Suppressor macrophage treated with lipopolysaccharide for 4 hours (primary cell): ENCODE measurements around the gene C11orf42.
"Not testable (repeated sequence)": the region's sequence is repeated elsewhere in the genome, so short reads cannot be mapped to it uniquely, and the experiment has no call there.

ENCODE experiments used
- DNase-seq: peaks from one replicate; pipeline ENCODE4 v3.0.0-alpha.2; 2020

The C11orf42 gene

DNA sequence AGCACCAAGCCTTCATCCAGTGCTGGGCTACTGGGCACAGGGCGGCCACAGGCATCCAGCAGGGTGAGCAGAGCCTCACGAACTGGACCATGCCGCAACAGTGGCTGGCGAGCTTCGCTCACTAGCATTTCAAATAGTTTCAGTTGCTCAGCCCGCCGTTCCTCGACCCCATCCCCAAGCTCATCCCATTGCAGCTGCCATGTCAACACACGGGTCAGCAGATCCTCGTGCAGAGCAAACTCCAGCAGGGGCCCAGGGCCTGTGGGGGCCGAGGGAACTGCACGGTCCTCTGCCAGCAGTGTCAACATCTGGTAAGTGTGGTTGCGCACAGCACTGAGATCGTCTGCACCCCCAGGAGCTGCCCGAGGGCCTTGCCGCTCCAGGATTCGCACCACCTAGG lies 18.5 kb downstream of the C11orf42 start:
- DNase-seq, result no peak

DNA sequence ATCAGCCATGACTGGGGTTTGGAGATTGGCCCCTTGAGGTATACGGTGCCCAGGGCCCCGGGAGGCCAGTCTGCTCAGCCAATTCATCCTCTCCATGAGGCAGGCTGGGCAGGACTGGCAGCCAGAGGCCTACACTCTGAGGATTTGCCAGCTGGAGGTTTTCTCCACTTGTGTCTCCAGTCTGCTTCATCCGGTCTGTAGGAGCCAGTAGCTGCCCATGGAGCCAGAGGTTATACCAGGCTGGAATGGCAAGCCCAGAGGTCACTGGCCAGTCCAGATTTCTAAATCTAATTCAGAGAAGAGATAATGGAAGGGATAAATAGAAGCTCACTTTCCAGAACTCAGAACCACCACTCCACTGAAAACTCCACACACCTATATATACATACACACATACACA lies 19.1 kb downstream of the C11orf42 start:
- no peak for DNase-seq

DNA sequence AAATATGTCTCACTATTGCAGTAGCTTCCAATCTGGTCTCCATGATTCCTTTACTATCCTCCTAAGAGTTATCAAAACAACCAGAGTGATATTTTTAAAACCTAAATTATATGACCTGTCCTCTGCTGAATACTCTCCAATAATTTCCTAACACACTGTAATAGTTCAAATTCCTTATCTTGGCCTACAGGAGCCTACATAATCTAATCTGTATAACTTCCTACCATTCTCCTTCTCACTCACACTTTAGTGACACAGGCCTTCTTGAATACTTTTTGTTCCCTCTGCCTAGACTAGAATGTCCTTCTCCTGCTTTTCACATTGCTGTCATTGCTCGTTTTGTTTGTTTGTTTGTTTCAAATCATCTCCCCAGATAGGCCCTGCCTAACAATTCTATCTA lies 19.7 kb downstream of the C11orf42 start:
- DNase-seq, result no peak

DNA sequence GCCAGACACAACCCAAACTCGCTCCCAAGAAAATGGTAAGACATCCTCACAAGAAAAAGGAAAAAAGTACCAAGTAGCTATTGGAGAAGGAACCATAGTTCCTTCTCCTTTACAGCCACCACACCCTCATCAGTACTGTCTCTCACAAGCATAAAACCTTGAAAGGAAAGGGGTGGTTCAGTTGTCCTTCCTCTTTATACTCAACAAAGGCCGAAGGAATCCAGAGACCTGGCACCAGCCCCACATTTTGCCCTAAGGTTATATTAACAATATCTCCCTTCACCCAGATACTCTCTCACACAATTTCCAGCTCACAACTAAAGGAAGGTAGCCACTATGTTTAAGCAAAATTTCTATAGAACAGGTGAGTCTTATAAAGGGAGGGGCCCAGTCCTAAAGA lies 20.5 kb downstream of the C11orf42 start:
- peak; percentile 37 for DNase-seq

DNA sequence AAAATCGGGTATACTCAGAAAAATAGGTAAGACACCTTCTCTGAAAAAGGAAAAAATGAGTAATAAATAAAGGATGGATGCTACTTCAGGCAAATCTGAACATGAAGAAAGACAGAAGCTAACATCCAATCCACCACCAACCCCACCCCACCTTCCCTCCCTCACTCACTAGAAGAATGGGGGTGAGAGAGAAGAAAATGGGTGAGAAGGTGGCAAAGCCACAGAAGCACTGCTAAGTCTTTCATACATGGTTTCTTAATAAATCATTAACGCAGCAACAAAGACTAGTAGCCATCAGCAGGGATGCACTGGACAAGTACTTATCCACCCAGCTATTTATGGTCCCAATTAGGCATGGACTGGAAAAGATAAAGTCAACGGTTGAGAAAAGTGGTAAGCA lies 23.2 kb downstream of the C11orf42 start:
- DNase-seq, result no peak

DNA sequence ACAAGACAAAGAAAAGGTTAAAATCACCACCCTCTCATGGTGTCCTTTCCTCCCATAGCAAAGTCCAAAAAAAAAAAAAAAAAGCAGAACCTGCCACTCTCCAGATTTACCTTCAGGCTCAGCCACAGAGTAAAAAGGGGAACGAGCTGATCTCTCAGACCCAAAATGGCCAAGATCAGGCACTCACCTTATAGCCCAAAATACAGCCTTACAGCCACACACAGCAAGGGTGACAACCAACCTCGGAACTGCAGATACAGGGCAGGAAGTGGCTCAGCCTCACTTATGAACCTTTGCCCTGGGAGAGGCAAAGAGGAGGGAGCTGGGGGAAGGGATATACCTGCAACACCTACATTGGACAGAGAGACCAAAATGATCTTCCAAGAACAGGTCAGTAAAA lies 24.6 kb downstream of the C11orf42 start:
- DNase-seq, result no peak

DNA sequence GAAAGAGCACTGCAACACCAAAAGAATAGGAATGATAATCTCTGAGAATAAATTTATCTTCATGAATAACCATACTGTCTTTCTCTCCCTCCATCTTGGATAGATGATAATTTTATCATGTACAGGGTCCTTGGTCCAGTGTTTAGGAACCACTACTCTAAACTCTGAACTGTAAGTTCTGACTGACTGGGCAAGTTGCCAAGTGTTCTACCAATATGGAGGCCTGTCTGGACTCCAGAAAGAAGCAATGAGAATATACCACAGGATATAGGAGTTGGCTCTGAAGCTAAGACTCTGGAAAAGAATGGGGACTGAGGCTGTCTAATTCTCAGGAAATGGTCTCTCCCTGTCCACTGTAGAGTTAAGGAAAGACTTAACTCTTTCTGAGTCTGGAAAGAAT lies 27.5 kb downstream of the C11orf42 start:
- peak; percentile 8 for DNase-seq

DNA sequence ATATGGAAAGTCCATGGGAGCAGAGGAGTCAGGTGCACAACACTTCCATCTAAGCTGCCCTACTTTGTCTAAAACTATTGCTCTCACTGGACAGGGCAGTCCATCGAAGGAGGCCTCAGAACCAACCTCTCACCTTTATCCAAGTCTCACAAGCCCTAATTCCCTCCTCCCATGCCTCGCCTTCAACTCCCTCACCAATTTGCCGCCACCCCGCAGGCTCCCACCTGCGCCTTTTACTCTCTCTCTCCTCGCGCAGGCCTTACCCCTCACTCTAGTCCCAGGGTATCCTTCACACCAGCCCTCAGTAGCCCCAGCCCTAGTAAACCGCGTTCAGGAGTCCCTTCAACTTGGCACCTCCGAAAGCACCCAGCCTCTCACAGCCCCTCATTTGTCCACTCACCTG lies 28.6 kb downstream of the C11orf42 start:
- DNase-seq, result no peak

DNA sequence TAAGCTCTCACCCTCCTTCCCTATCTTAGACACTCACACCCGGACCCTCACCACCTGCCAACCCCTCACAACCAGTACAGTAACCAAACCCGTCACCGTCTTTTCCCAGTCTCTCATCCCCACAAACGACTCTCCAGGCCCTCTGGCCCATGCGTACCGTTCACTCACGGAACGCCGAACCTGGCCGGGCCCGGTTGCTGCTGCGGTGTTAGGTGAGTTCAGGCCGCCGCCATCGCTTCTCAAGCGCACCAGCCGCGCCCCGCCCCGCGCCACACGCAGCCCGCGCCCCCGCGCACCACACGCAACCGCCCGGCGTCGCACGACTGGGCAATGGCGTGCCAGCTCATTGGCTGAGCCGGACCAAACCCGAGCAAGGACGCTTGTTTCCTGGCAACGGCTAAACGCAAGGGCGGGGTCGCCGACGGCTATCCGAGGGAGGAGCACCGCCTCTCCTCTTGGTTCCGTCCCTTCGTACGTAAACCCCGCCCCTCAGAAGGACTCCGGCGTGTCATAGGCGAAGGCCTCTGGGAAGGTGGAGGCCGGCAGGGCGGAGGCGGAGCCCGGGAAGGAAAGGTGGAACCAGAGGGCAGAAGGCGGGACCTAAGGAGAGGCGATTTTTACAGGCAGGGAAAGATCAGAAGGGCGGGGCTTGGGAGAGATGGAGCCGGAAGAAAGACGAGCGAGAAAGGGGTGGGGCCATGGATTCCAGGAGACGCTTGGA lies 29.2 kb downstream of the C11orf42 start, which contains the start of gene FHIP1B:
Gene FHIP1B (minus strand): TSS at position 250 of the 721 bp plus-strand sequence. CDS start 10,120 bp downstream, outside the sequence.
- peak; percentile 100 for DNase-seq

DNA sequence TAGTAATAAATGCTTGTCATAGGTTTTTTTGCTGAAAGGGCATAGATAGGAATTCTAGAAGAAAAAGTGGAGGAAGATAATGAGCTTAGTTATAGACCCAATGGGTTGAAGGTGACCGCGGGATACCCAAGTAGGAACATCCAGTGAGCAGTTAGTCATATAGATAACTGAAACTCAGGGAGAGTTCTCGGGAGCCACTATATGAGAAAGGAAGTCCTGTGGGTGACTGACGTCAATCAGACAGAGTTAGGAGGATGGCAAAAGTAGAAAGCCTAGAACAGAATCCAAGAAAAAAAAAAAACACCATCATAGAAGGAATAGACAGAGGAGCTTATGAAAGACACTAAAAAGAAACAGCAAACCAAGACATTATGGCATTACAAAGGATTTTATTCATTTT lies 31.9 kb downstream of the C11orf42 start:
- DNase-seq, result peak; percentile 85

DNA sequence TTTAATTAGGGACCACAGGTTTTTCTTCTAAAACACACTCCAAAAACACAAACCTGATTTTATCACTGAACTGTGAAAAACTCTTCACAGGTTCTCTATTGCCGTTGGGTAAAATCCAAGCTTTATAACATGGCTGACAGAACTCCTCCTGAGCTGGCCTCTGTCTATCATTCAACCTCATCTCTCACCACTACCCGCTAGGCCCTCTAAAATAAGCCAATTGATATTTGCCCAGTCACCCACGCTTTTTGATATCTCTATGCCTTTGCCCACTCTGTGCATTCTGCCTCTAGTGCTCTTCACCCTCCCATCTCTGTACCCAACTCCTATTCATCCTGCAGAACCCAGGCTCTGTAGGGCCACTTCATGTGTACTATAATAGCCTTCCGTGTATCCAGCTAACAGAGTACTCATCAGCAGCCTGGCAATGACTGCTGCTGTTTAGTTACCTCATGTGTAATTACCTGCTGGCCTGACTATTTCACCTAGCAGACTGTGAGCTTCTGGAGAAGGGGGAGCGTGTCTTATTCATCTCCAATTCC lies 32.5 kb downstream of the C11orf42 start:
- DNase-seq, result no peak

DNA sequence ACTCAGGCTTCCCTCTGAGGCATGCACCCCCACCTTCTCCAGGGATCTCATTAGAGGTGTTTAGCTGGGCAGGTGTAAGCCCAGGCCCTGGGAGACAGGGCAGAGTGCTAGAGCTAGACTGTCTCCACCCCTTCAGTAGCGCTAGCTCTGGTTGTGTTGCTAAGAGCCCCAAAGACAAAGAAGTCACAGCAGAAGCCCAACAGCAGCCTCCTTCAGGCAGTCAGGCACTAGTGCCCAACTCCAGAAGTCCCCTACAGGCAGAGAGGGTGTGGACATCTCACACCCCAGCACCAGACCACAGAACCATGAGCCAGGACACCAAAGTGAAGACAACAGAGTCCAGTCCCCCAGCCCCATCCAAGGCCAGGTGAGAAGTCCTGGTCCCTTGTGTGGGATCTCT lies 33.5 kb downstream of the C11orf42 start, which contains the start of gene CNGA4:
Gene CNGA4 (plus strand): TSS at position 188 of the 400 bp plus-strand sequence. CDS start 118 bp downstream, at position 306.
- DNase-seq, result no peak

DNA sequence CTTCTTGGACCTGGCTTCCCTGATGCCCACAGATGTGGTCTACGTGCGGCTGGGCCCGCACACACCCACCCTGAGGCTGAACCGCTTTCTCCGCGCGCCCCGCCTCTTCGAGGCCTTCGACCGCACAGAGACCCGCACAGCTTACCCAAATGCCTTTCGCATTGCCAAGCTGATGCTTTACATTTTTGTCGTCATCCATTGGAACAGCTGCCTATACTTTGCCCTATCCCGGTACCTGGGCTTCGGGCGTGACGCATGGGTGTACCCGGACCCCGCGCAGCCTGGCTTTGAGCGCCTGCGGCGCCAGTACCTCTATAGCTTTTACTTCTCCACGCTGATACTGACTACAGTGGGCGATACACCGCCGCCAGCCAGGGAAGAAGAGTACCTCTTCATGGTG lies 34.8 kb downstream of the C11orf42 start:
- no peak for DNase-seq

DNA sequence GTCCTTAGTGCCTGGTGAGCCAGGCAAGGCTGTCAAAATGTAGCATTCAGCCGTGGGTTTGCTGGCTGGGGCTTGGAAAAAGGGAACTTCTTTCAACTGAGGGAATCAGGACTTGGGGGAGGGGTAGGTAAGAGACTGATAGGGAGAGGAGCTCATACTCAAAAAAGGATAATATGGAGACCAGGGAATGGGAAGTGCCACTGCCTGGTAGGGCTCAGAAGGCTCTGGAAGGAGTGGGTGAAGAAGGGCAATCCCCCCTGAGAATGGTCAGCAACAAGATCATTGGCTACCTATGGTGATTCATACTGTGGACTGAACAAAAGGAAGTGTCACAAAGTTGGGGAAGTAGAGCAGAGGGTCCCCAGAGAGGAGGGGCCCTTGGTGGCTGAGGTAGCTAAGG lies 35.4 kb downstream of the C11orf42 start:
- peak; percentile 30 for DNase-seq

DNA sequence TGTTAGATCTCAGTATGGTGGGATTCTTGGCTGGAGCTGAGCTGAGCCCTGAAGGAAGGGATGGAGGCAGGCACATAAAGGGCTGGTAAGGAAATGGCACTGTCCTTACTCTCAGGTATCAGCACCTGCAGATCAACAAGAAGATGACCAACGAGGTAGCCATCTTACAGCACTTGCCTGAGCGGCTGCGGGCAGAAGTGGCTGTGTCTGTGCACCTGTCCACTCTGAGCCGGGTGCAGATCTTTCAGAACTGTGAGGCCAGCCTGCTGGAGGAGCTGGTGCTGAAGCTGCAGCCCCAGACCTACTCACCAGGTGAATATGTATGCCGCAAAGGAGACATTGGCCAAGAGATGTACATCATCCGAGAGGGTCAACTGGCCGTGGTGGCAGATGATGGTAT lies 36.0 kb downstream of the C11orf42 start:
- DNase-seq, result no peak

DNA sequence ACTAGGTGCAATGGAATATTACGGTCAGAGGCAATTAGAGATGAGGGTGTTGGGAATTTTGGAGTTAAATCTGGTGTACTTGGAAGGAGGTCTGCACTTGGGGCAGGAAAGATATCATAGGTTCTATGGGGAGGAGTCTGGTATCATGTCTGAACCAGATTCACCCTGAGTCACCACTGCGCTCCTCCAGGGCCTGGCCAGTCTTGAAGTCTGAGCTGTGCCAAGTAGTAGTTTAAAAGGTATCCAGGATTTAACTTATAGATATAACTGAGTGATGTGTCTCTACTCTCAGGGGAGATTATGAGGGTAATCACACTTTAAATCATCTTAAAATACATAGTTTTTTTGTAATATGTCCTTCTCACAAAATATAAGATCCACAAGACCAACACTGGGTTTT lies 40.2 kb downstream of the C11orf42 start:
- DNase-seq, result no peak

DNA sequence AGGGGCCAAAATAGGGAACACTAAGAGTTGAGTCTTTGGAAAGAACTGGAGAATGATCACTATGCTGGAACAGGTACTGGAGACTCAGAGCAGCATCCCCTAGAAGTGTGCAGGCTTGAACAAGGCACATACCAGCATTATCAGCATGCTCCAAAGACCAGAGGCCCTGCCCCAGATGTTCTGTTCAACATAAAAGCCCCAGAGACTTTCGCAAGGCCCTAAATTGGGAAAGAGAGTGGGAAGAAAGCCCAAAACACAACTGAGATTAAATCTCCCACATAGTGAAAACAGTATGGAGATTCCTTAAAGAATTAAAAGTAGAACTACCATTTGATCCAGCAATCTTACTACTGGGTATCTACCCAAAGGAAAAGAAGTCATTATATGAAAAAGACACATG lies 42.9 kb downstream of the C11orf42 start:
- no peak for DNase-seq

DNA sequence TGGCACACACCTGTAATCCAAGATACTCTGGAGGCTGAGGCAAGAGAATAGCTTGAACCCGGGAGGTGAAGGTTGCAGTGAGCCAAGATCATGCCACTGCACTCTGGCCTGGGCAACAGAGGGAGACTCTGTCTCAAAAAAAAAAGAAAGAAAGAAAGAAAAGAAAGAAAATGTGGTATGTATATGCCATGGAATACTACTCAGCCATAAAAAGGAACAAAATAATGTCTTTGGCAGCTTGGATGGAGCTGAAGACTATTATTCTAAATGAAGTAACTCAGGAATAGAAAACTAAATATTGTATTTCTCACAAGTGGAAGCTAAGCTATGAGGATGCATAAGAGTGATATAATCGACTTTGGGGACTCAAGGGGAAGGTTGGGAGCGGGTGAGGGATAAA lies 43.5 kb downstream of the C11orf42 start:
- DNase-seq, result not testable (repeated sequence)

DNA sequence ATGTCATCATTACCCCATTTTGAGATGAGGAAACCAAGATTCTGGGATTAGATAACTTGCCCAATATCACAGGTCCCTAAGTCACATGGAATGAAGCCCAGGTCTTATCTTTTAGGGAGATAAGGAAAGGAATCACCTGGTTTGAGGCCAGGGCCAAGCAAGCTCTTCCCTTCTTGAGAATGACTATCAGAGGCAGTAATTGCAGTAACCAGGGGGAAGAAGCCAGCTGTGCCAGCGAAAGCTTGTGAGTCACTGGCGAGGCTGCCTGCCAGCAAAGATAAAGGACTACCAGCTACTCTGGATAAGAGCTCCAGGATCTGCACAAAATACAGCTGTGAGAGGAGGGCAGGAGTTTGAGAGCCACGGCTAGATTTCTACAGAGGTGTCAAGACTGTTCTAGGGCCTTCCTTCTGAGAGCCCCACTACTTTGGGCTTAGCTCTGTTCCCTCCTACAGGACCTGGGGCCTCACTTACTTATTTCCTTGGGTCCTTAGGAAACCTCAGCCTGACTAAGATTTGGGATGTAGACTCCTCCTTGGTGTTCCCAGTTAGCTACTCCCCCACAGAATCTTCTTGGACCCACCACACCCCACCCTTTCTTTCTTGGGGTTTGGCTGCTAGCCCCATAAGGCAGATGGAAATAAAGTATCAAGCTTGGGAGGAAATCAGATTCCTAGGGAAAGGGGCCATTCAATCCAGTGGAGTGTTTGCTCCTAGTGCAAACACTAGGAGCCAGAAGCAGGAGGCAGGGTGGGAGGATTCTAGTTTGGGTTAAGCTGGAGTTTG lies 44.6 kb downstream of the C11orf42 start:
- peak; percentile 21 for DNase-seq

DNA sequence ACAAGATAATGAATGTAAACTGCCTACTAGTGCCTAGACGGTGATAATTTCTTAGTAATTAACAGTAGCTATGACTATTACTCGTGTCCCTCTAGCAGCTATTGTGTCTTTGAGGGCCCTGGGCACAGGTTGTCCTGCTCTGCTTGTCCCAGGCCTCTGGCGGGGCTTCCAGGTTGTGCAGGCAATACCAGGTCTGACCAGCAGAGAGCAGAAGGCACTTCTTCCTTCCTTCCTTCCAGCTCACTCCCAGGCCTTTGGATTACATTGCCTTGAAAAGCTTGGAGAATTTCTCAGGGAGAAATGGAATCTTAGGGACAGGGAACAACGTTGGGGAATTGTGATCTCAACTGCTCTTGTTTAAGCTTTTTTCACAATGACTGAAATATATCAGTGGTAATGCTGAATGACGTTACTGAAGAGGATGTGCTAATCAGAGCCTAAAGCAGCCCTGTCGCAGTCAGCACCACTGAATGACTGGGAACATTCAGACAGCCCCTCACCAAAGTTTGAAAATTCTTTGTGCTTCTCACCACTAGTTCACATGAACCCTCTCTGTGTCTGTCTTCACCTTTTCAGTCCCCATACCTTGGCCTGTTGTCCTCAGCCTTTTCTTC lies 45.9 kb downstream of the C11orf42 start:
- peak; percentile 55 for DNase-seq

DNA sequence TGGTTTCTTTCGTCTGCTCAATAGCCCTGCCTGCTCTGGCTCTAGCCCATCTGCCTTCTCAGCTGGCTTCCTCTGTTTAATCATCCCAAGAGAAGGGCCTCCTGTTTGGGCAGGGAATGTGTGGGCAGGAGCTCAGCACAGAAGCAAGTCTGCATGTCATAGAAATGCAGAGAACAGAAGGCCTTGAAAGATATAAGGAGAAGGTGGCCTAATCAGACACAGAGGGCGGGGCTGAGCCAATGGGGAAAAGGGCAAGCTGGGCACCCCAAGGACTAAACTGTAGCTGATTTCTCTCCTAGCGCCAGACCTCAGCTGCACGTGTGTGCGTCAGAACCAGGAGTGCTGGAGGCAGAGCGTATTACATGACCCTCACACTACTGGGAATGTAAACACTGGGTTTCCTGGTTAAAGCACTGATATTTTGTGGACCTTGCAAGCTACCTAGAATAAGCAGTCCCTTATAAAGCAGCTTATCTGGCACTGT lies 46.7 kb downstream of the C11orf42 start:
- DNase-seq, result no peak

DNA sequence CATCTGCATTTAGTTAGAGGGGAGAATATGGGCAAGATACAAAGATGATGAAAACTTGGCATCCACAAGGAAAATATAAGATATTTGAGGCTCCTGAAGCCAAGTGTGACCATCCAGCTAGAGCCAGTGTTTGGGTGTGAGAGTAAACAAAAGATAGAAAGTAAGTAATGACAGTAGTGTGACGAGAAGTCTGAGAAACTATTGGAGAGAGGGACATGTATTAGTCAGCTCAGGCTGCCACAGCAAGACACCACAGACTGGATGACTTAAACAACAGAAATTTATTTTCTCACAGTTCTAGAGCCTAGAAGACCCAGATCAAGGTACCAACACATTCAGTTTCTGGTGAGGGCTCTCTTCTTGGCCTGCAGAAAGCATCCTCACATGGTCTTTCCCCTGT lies 47.8 kb downstream of the C11orf42 start:
- no peak for DNase-seq

DNA sequence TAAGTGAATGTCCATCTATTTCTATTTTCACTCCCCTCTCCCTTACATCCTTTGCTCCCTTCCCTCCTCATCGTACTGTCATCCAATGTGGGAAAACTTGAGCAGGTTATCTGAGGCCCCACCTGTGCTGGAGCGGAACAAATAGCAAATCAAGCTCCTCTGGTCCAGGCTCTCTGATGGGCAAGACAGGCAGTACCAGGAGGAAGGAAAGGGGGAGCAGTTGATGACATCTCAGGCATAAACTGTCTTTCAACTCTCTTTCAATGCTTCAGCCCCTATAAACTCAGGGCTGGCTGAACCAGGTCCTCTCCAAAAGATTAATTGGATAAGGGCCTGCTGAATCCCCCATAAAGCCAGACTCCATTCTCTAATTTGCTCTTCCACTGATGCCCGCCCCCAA lies 52.8 kb downstream of the C11orf42 start:
- DNase-seq, result no peak
